DND-41 (cell line): ENCODE data around the gene RGCC.
"Not testable (repeated sequence)": the region's sequence is repeated elsewhere in the genome, so short reads cannot be mapped to it uniquely, and the experiment has no call there.

ENCODE experiments used
- CTCF ChIP-seq: IDR thresholded peaks from 2 replicates; pipeline ENCODE4 v1.5.1; 2012; ENCODE audit warnings: borderline replicate concordance, low read length, moderate library complexity, mild to moderate bottlenecking; ENCODE audit not compliant: poor library complexity, severe bottlenecking; ENCODE audit errors: extremely low read depth
- EZH2 ChIP-seq: IDR thresholded peaks from 3 replicates; pipeline ENCODE4 v1.6.1; 2012; ENCODE audit warnings: borderline replicate concordance, low read depth, mild to moderate bottlenecking, moderate library complexity, low read length, inconsistent platforms; ENCODE audit not compliant: severe bottlenecking

GRCh38 chr13:41421330-41421729, 36.0 kb upstream of the RGCC start:
- TF ChIP-seq CTCF, EZH2: not testable (repeated sequence)
